GM18867 (cell line): ENCODE measurements around the gene SLC44A4.
A peak's percentile ranks its signal among the peaks of the same experiment; 100 is the strongest.
"Not testable (repeated sequence)": the region's sequence is repeated elsewhere in the genome, so short reads cannot be mapped to it uniquely, and the experiment has no call there.

ENCODE experiments used
- ATAC-seq: cut with Tn5 transposase; IDR thresholded peaks from one replicate; pipeline ENCODE4 v1.9.1; 2021; ENCODE audit warnings: mild to moderate bottlenecking, moderate library complexity; ENCODE audit not compliant: unreplicated experiment

The SLC44A4 gene

DNA sequence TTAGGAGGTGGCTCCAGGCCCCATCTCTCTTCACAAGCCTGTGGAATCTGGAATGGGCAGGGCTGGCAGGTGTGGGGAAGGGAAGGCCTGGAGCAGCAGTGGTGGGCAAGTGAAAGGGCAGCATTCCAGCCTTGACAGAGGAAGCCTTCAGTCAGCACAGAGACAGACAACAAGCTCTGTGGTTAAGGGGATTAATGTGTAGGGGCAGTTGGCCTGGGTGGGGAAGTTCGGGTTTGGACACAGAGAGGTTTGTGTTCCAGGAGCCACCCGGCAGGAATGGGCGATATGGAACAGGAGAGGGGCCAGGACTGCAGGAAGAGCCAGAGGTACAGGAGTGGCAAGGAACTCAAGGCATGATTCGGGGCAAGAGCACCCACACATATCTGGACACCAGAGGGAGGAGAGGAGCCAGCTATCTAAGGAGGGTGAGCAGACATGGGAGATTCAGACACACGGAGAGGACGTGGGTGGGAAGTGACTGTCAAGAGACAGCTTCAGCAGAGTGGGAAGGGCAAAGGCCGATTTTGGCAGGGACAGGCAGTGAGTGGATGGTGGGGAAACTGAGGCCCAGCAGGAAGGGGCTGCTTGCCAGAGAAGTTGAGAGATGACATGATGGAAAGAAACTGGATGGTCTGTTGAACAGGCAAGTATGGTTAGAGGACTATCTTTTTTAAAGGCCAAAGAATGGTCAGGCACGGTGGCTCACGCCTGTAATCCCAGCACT, 2.5 kb upstream of the SLC44A4 start:
- ATAC-seq: no peak

DNA sequence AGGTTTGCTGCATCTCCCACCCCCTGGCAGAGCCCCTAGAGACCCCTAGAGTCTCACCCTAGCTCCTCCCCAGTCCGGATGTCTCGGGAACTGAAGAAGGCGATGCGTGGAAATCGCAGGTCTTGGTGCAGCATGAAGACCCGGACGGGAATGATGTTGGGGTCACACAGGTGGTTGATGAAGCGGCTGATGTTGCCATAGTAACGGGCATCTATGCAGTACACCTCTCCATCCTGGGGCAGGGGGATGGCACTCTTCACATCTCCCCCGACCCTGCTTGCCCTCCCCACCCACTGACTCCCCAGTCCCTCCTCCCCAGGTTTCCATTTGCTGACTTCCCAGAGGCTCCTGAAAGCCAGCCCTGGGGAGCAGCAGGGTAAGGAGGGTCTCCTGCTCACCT, 1.8 kb upstream of the SLC44A4 start:
- ATAC-seq: no peak

DNA sequence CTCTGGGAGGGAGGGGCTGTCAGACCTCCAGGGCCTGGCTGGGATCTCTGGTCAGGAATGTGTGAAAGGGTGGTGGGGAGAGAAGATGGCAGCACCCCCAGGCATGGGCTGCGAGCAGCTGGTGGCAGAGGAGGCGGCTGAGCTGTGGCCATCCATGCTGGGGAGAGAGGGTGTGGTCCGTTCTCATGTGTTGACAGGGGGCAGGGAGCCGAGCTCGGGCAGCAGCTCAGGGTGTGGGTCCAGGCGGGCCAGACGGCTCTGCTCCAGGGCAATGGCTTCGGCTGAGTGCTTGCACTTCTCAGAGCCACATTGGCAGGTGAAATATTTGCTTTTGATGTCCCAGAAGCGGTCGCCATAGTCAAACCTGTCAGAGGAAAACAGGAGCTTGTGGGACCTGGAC, 1.1 kb upstream of the SLC44A4 start:
- ATAC-seq: no peak

DNA sequence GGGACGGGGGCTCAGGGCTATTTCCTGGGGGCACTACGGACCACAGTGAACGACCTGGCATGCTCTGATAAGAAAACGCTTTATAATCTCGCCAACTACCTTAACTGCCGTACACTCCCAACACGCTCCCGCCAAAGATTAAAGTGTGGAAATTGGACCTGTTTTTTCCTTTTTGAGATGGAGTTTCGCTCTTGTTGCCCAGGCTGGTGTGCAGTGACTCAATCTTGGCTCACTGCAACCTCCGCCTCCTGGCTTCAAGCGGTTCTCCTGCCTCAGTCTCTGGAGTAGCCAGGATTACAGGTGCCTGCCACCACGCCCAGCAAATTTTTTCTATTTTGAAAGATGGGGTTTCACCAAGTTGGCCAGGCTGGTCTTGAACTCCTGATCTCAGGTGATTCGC, 346 bp upstream of the SLC44A4 start:
- no peak for ATAC-seq

DNA sequence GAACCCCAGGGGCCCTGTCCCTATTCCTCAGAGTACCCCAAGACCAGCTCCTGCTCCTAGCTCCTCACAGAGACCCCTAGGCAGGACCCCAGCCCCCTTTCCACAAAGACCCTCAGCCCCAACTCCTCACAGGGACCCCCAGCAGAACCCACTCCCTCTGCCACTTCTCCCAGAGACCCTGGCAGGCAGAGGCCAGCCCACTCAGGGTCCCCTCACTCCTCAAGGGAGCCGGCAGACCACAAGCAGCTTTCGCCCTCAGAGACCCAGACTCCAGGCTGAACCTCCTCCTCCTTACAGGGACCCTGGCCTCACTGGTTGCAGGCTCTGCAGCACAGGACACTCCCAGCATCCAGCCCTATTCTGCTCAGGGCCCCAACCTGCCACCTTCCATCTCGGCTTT, 575 bp downstream of the SLC44A4 start:
- ATAC-seq: no peak

DNA sequence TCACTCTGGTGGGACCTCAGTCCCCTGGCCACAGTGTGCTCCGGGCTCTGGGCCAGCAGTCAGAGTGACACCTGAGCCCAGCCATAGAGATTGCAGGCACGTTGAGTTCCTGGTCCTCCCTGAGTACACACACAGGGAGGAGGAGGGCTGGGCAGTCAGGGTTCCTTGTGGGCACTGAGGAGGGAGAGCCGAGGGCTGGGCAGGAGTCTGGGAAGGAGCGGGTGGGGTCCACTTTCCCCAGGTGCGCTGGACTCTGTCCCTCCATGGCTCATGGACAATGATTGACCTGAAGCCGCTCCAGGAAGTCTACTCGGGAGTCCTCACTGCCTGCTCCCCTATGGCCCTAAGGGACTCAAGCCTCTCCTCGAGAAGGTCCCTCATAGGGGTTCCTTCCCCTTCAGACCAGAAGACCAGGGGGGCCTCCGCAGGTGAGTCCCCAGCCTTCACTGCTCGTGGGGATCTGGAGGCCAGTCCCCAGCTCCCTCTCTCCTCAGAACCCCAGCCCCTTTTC, 1.1 kb downstream of the SLC44A4 start:
- ATAC-seq: no peak

DNA sequence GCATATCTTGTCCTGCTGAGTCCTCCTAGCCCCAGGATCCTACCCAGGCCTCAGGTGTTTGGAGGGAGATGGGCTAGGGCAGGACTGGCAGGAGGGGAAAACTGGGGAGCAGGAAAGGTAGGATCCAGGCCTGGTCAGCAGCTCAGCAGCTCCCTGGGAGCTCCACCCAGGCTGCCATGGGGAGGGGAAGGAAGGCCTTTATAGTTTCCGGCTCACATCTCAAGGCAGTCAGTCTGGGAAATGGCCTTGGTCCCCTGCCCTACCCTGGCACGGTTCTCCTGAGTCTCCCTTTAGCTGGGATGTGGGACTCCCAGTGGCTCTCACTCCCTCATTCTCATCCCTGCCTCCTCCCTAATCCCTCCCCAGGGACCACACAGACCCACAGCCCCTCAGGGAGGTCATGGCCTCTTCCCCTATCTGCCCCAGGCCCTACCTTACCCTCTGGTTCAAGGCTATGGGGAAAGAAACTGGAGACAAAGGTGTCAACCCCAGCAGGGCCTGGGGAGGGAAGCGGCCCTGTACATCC, 1.6 kb downstream of the SLC44A4 start:
- ATAC-seq: no peak

DNA sequence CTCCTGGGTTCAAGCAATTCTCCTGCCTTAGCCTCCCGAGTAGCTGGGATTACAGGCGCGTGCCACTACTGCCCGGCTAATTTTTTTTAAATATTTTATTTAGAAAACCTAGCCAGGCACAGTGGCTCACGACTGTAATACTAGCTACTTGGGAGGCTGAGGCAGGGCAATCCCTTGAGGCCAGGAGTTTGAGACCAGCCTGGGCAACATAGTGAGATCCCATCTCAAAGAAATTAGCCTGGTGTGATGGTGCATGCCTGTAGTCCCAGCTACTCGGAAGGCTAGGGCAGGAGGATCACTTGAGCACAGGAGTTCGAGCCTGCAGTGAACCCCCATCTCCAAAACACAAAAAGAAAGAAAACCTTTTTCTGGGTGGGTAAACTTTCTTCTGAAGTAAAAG, 2.4 kb downstream of the SLC44A4 start:
- no peak for ATAC-seq

DNA sequence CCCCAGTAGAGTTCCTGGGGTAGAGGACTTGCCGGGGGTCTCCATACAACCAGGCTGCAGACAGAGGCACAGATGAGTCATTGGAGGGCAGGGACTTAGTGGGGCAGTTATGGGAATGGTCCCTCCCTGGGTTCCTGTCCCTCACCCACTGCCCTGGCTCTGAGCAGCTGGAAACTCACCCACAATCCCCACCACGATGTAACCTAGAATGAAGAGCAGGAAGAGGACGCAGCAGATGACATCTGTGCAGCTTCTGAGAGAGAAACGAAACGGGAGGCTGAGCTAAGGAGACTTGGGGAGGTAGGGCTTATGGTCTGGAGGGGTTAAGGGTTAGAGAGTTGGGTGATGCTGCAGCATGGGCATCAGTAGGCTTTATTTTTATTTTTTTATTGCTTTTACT, 2.9 kb downstream of the SLC44A4 start:
- no peak for ATAC-seq

DNA sequence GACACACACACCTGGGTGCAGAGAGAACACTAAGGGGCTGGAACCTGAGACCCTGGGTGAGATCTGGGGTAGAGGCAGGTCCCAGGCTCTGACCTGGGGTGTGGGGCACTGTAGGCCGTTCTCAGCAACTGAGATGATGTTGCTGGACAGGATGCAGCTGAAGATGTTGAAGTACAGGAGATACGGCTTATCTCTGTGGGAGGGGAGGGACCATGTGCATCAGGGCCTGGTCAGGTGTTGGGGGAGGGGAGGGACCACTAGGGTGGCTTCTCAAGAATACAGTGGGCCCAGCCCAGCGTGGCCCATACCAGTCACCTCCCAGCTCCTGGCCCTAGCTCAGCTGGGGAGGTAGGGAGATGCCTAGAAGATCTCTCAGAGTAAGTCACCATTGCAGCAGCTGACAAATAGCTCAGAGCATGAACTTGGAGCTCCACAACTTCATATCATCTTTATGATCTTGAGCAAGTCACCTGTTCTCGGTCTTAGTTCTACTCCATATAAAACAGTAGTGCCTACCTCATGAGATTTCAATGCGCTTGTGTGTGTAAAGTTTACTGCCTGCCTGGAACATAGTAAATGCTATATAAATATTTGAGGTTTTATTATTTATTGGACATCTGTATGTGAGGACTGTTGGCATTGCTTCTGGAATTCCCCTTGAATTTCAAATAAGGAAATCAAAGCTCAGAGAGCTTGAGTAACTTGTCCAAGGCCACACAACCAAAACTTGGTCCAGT, 3.8 kb downstream of the SLC44A4 start:
- no peak for ATAC-seq

DNA sequence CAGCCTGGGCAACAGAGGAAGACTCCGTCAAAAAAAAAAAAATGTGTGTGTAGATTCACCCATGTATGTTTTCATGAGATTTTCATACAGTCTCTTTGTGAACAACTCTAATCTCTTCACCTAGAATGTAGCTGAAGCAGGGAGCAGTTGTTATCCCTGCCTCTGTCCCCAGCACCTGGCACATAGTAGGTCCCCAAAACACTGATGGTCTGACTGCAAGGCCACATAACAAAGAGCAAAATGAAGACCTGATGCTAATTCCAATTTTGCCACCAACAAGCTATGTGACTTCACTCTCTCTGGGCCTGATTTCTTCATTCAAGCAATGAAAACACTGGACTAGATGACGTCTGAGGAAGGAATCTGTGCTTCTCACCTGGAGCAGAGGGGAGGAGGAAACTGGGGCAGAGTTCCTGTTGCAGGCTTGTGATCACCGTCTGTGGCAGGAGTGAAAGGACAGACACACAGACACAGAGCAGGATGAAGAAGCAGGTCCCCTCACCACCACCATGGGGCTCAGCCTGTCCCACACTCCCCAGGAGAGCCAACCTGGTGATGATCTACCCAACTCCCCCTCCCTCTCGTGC, 4.6 kb downstream of the SLC44A4 start:
- no peak for ATAC-seq

DNA sequence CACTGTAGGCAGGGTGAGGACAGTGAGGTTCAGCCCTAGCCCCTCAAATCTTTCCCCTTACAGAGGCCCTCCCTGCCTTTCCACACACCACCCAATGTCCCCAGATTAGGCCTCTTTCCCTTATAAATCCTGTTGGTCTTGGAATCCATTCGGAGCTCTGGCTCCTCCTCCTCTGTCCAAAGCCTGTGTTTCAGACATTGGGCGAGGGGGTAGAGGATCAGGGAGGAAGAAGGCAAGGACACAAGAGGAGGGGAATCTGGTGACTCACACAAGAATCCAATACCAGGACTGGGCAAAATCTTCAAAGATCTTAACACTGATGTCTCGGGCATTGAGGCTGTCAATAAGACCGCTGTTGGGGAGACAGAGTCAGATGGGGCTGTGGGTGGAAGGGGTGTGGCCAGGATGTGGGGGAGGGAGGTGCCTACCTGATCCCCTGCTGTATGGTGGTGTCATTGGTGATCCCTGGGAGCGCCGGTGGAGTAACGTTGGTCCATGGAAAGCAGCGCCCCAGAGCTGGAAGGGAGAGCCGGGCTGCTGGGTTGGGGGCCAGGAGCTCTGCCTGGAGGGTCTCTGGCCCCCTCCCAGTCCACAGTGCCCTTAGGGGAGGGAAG, 7.6 kb downstream of the SLC44A4 start:
- no peak for ATAC-seq

DNA sequence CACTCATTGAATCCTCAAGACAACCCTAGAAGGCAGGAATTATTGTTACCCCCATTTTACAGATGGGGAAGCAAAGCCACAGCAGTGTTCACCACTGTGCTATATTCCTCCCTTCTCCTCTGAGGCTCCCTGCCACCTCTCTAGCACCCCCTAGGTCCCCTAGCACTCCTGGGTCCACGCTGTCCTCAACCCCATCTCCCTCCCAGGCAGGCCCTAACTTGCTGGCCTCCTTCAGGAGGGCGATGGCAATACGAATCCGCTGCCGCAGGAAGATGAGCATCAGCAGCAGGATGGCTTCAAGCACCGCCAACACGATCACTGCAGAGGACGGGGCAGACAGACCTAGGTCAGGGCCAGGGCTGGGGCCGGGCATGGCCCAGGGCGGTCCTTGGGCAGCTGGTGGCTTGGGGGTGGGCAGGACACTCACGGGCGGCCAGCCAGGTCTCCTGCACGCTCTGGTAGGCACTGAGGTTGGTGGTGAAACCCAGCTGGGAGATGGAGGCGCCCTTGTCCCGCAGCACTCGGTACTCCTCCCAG, 8.3 kb downstream of the SLC44A4 start:
- ATAC-seq: no peak

DNA sequence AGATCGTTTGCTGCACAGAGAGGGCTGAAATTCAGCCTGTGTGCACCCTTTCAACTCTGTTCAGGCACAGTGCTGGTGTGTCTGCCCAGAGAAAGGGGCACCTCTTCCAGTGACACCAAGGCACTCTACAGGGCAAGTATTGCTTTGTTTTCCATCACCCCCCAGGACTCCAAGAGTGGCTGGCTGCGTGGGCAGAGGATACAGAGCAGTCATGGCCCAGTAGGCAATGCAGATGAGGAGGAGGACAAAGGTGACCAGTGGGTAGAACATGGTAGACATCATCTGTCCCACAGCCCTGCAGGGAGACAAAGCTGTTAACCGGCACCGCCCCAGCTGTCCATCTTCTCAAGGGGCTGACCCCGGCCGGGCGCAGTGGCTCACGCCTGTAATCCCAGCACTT, 9.5 kb downstream of the SLC44A4 start:
- ATAC-seq: no peak

DNA sequence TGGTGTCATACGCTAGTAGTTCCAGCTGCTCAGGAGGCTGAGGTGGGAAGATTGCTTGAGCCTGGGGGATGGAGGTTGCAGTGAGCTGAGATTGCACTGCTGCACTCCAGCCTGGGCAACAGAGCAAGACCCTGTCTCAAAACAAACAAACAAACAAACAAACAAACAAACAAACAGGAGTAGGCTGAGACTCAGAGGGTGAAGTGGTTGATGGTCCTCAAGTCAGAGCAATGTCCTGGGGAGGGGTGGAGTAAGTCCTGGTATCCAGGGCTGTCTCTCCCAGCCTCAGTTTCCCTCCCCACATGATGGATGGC, 10.2 kb downstream of the SLC44A4 start:
- ATAC-seq: not testable (repeated sequence)

DNA sequence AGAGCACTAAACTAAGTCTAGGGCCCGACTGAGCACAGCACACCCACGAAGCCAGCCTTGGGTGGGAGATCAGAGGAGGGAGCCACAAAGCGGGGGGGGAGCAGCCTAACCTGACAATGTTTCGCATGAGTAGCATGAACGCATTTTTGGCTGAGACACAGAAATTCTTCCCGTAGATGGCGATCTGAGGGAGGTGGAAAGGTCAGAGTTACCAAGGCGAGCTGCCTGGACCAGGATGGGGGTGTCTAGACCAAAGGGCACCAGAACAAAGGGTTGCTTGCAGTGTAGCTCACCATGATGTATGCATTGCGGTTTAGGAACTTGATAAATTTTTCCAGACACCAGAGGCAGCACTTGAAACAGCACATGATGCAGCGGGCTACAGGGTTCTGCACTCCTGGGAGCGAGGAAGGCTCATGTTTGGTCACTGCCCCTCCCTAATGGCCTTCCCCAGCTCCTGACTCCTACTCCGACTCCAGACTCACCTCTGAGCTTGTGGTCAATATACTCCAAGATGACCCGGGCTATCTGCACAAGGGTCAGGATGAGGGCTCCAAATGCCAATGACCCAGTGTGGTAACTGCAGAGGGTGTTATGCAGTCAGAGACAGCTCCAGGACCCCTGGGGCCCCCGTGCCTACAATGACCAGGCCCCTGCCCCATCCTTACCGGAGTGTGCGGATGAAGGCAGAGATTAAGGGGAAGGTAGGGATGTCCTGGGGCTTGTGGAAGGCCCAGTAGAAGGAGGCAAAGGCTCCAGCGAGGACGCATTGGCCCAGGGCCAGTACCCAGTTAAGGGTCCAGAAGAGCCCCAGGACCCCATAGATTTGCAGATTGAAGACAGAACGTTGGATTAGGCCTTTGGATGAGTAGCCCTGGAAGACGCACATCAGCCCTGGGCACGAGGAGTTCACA, 13.3 kb downstream of the SLC44A4 start:
- no peak for ATAC-seq

DNA sequence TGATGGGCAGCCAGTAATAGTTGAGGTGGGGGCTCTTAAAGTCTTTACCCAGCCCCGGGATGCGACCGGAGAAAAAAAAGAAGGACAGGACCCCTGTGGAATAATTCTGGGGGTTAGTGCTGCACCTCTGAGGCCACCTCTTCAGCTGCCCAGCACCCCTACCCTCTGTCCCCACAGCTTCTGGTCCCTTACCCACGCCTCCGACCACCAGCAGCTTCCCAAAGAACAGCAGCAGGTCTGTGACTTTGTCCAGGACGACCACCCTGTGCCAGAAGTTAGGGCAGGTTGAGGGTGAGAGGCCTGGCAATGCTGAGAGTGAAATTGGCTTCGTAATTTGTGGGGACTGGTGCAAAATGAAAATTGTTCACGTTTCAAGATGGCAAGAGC, 14.0 kb downstream of the SLC44A4 start:
- no peak for ATAC-seq

DNA sequence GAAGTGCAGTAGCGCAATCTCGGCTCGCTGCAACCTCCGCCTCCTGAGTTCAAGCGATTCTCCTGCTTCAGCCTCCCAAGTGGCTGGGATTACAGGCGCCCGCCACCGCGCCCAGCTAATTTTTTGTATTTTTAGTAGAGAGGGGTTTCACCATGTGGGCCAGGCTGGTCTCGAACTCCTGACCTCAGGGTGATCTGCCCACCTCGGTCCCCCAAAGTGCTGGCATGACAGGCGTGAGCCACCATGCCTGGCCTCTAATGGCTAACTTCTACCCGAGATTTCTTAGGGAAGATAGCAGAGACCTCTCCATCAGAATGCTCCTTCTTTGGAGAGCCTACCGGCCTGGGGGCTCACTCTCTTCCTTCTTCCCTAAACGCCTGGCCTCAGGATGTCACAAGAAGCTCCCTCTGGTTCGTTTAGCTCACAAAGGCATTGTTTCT, 14.7 kb downstream of the SLC44A4 start:
- not testable (repeated sequence) for ATAC-seq

DNA sequence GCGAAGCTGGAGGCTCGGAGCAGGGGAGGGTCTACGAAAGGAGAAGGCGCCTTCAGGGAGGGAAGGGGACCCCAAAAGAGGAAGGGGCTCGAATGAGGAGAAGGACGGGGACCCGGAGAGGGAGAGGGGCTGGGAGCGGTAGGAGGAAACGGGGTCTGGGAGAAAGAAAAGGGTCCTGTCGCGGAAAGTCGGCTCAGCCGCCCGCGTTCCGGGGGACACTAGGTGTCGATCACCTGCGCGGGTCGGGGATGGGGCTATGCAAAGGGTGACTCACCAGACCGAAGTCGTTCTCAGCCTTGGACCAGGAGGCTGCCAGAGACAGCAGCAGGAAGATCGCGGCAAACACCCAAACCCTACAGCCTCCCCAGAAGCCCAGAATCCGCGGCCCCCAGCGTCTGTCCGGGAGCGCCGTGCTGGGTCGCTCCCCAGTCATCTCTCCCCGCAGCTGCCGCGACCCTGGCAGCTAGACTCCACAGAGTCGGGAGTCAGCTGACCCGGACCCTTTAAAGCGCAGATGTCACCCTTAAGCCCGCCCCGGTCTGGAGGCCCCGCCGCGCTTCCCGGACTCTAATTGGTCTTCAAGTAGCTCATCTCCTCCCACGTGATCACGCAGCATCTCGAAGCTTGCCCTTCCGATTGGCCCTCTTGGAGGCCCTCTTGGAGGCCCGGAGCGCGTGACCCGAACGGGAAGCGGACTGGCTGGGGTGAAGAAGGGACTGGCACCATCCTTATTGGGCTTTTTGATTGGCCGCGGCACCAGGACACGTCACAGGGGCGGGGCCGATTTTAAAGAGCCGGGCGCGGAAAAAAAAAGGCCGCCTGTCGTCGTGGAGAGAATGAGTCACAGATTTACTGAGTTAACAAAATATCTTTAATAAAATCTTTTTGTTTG, 16.2 kb downstream of the SLC44A4 start, which contains the start of gene NEU1:
Gene NEU1 (minus strand): TSS at position 478 of the 892 bp plus-strand sequence. CDS start 45 bp downstream, at position 433.
- ATAC-seq: peak; percentile 94
